ENCODE data around the gene CBY2. TPM values are rescaled to one million over a fixed set of nuclear protein-coding genes. Genes with fewer than 3 reads are reported as not detected.

CBY2 gene
- total and polyA plus RNA-seq, 2 experiments from 2014 or later = 0.15 to 0.42 TPM

- no peak for TF ChIP-seq STAT1 (IDR thresholded peaks at IDR 0.05; ENCODE audit: unreplicated experiment)
- TF ChIP-seq ZNF331 (CRISPR knock-in tag; IDR thresholded peaks at IDR 0.05; ENCODE audit: low read depth) = no peak
- TF ChIP-seq REST (IDR thresholded peaks at IDR 0.05; ENCODE audit: unreplicated experiment) = no peak
- no peak for TF ChIP-seq EZH2phosphoT487 (IDR thresholded peaks at IDR 0.05; ENCODE audit: unreplicated experiment)
- TF ChIP-seq JUNB (IDR thresholded peaks at IDR 0.05; ENCODE audit: unreplicated experiment) = no peak
- no peak for TF ChIP-seq POLR2AphosphoS5 (IDR thresholded peaks at IDR 0.05; ENCODE audit: low read depth)
- TF ChIP-seq, protein P1, sequence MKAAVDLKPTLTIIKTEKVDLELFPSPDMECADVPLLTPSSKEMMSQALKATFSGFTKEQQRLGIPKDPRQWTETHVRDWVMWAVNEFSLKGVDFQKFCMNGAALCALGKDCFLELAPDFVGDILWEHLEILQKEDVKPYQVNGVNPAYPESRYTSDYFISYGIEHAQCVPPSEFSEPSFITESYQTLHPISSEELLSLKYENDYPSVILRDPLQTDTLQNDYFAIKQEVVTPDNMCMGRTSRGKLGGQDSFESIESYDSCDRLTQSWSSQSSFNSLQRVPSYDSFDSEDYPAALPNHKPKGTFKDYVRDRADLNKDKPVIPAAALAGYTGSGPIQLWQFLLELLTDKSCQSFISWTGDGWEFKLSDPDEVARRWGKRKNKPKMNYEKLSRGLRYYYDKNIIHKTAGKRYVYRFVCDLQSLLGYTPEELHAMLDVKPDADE (IDR thresholded peaks at IDR 0.05) = no peak
- no peak for TF ChIP-seq EZH2 (IDR thresholded peaks at IDR 0.05; ENCODE audit: low read depth, unreplicated experiment)
- TF ChIP-seq CREB1 (CRISPR knock-in tag; IDR thresholded peaks at IDR 0.05; ENCODE audit: low read depth) = no peak
- no peak for TF ChIP-seq NANOG (IDR thresholded peaks at IDR 0.05; ENCODE audit: borderline replicate concordance)
- TF ChIP-seq ZNF114 (CRISPR knock-in tag; IDR thresholded peaks at IDR 0.05) = no peak
These were observed 3.8 kb downstream of the CBY2 start (continued) for GRCh38 chr13:45705918-45706317.

DNA sequence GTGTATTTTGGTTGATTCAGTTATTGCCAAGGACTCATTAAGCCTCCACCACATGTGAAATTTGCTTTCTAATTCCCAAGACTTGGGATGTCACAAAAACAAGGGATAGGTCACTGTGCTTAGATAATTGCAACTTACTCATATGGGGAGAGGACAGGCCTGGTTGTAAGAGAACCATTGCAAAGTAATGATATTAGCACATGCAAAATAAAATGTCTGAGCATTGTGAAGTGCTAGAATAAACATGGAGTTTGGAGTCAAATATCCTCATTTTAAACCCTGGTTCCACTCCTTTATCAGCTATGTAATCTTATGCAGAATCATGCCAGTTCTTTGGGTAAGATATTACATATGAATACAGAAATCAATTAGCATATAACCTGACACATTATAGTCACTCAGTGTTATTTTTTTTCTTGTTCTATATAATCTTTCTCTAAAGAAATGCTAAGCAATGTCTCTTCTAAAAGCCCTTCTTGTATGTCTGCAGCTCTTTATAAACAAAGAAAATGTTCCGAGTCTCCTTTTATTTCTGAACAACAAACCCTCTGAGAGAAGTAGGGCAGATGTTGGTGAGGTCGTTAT, 5.5 kb downstream of the CBY2 start:
- no peak overlapping the region for H3K4me3 Mint-ChIP-seq
- H3K27ac ChIP-seq (ENCODE audit: low read depth) = no peak overlapping the region
- H3K27me3 ChIP-seq (ENCODE audit: insufficient read depth) = no peaks in the 10 kb centered on the region
- H3K9me3 Mint-ChIP-seq = no peaks in the 10 kb centered on the region; the same call in 2 of the 3 replicates
- no peak overlapping the region for H3K4me3 ChIP-seq
- no peak overlapping the region for H3K27ac Mint-ChIP-seq
- H3K27me3 Mint-ChIP-seq (ENCODE audit: insufficient read depth, low read depth, poor library complexity) = peaks cover 9% of the 10 kb centered on the region
- H4K20me1 ChIP-seq (replicated peaks; ENCODE audit: insufficient read depth) = no peaks in the 10 kb centered on the region
- H3K4me1 Mint-ChIP-seq = peaks cover 17% of the 10 kb centered on the region
- ATAC-seq (no peak), DNase-seq (ENCODE audit: low spot score) (no peak)
- H3K9me2 ChIP-seq (ENCODE audit: insufficient read depth) = peaks cover 6% of the 10 kb centered on the region; the same call in 1 of the 2 replicates
- no peaks in the 10 kb centered on the region for H3K36me3 Mint-ChIP-seq (ENCODE audit: low read depth)
- H3F3A ChIP-seq (replicated peaks; ENCODE audit: low read depth) = no peaks in the 10 kb centered on the region
- H3K36me3 ChIP-seq (ENCODE audit: insufficient read depth) = no peaks in the 10 kb centered on the region
- H2AFZ ChIP-seq = no peak overlapping the region
- no peaks in the 10 kb centered on the region for H3K79me2 ChIP-seq (replicated peaks; ENCODE audit: insufficient read depth)
- H3K4me1 ChIP-seq (ENCODE audit: insufficient read depth) = no peaks in the 10 kb centered on the region
- H3K4me2 ChIP-seq = no peak overlapping the region
- TF ChIP-seq ZNF114 (CRISPR knock-in tag; IDR thresholded peaks at IDR 0.05) (no peak), ZNF462 (CRISPR knock-in tag; IDR thresholded peaks at IDR 0.05) (no peak), EZH2phosphoT487 (IDR thresholded peaks at IDR 0.05; ENCODE audit: unreplicated experiment) (no peak), NANOG (IDR thresholded peaks at IDR 0.05; ENCODE audit: borderline replicate concordance) (no peak)
